GM12874 (cell line): ENCODE data around the gene WAPL.

Experiments
- TF ChIP-seq, protein P1 (sequence below): IDR thresholded peaks from 2 replicates; pipeline ENCODE4 v1.5.1; 2011; ENCODE audit warnings: low read depth, mild to moderate bottlenecking, control low read depth, low read length, moderate library complexity; ENCODE audit not compliant: insufficient read depth

WAPL gene

DNA sequence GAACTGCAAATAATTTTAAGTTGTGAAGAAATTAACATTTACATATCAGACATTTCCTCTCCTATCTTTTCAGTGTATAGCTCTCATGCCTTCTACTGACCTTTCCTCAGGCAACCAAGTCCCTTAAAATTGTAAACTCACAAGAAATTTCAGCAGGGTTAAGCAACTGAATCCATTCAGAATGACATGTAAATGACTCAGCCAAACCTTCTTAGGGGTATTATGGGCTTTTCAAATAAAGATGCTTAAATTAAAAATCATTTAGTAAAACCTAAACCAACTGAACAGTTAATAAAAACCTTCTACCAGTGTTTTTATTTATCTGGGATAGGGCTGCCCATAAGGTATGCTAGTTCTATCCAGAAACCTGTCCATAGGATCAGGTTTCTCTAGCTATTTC lies 20.7 kb downstream of the WAPL start:
- TF ChIP-seq, protein P1, sequence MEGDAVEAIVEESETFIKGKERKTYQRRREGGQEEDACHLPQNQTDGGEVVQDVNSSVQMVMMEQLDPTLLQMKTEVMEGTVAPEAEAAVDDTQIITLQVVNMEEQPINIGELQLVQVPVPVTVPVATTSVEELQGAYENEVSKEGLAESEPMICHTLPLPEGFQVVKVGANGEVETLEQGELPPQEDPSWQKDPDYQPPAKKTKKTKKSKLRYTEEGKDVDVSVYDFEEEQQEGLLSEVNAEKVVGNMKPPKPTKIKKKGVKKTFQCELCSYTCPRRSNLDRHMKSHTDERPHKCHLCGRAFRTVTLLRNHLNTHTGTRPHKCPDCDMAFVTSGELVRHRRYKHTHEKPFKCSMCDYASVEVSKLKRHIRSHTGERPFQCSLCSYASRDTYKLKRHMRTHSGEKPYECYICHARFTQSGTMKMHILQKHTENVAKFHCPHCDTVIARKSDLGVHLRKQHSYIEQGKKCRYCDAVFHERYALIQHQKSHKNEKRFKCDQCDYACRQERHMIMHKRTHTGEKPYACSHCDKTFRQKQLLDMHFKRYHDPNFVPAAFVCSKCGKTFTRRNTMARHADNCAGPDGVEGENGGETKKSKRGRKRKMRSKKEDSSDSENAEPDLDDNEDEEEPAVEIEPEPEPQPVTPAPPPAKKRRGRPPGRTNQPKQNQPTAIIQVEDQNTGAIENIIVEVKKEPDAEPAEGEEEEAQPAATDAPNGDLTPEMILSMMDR = no peak

DNA sequence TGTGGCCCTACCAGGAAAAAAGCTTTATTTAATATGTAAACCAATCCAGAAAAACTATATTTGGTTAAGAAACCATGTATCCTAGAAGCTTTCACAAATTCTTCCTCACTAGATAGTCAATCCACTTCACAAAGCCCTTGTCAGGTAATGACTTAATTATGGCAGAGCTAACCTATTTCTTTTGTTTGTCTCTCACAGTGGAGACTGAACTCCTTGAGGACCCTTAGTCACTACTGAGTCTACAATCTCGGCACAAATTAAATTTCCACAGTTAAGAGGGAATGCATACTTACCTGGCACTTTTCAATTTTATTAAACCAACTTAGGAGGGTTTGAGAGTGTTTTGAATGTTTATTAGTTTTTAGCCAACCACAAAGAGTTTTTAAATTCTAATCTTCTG lies 23.0 kb downstream of the WAPL start:
- TF ChIP-seq, protein P1 = no peak

DNA sequence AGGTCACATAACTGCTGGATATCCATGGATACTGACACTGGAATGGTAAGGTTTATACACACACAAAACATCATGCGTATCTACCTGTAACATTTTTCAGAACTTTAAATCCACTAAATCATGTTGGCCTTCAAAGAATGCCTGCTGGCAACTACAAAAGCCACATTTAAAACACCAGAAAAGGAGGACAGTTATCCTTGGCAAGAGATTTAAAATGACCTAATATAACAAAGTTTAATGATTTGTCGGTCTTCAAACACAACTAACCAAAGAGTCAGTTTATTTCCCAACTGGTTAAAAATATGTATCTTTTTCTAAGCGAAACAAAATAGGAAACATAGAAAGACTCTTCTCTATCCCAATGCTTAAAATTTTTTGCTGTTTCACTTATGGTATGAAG lies 24.0 kb downstream of the WAPL start:
- TF ChIP-seq, protein P1 = no peak

DNA sequence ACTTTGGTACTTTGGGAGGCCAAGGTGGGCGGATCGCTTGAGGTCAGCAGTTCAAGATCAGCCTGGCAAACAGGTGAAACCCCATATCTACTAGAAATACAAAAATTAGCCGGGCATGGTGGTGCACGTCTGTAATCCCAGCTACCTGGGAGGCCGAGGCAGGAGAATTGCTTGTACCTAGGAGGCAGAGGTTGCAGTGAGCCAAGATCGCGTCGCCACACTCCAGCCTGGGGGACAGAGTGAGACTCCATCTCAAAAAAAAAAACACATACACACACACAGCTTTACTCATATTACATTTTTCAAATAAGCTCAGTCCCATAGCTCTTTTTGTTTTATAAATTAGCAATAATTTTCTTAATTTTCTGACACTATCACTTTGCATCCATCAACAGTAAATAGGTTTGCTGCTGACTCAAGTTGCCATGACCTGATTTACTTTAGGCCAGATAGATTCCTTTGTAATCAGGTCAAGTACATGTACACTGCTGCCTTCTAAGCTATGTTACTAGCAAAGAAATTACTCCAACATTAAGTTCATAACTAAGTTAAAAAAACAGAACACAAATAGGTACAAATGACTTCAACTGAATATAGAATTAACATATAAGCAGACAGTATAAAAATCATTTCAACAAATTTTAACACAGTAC lies 31.5 kb downstream of the WAPL start:
- TF ChIP-seq, protein P1 = no peak

DNA sequence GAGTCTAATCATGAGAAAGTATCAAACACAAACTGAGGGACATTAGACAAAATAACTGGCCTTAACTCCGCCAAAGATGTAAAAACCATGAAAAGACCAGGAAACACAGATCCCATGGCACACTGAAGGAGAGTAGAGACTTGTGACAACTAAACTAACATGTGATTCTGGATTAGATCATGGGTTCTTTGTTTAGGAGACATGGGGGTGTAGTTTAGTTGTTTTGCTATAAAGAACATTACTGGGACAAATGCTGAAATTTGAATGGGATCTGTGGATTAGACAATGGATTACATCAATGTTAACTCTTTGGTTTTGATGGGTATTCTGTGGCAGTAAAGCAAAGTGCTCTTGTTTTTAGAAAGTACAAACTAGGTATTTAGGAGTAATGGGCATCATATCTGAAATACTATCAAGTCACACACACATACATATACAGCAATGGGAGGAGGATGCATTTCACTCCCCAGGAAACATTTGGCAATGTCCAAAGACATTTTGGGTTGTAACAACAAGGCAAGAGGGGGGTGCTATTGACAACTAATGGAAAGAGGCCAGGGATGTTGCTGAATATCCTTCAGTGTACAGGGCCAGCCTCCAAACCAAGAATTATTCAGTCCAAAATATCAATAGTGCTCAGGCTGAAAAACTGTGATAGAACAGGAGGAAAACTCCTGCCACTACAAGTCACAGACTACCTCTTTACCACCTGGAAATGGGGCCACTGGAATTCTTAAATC lies 32.4 kb downstream of the WAPL start:
- TF ChIP-seq, protein P1 = no peak

DNA sequence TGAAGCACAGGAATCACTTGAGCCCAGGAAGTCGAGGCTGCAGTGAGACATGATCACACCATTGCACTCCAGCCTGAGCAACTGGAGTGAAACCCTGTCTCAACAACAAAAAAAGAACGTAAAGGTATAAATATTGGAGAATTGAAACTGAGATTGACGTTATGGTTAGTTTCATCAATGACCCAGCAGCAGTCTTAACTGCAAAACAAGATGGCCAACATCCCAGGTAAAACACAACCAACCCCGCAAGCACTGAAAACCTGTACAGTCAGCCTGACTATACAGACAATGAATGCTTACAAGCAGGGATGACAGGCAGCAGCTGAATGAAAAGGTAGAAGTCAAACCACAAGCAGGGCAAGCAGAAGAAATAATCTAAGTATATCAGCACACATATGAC lies 34.7 kb downstream of the WAPL start:
- TF ChIP-seq, protein P1 = no peak

DNA sequence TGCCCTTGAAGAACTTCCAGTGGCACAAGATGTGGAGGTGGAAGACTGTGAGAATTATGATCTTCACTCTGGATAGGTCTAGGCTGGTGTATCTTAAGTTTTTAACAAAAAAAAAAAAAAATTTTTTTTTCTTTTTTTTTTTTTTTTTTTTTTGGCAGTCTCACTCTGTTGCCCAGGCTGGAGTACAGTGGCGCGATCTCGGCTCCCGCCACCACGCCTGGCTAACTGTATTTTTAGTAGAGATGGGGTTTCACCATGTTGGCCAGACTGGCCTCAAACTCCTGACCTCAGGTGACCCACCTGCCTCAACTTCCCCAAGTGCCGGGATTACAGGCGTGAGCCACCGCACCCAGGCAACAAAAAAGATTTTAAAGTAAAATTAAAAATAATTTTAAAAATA lies 37.9 kb downstream of the WAPL start:
- TF ChIP-seq, protein P1 = no peak
